ENCODE measurements around the gene UPK1B.

The UPK1B gene

GRCh38 chr3:119145128-119145499, 28.3 kb upstream of the UPK1B start:
- TF ChIP-seq POLR2AphosphoS5 (IDR thresholded peaks at IDR 0.05; ENCODE audit: low read depth, low read length) (no peak), FOXP2 (optimal IDR thresholded peaks at IDR 0.05; ENCODE audit: borderline replicate concordance, extremely low read depth, extremely low read length, insufficient read depth) (no peak), SIN3A (IDR thresholded peaks at IDR 0.05; ENCODE audit: borderline replicate concordance, insufficient read depth, low read length) (no peak), TAF1 (IDR thresholded peaks at IDR 0.05; ENCODE audit: borderline replicate concordance, insufficient read depth, low read length) (no peak), REST (IDR thresholded peaks at IDR 0.05; ENCODE audit: insufficient read depth in 1 of 2, low read depth in 2 of 2, low read length in 2 of 2) (no peak)

- TF ChIP-seq TAF1 (IDR thresholded peaks at IDR 0.05; ENCODE audit: borderline replicate concordance, insufficient read depth, low read length): no peak
- no peak for TF ChIP-seq SIN3A (IDR thresholded peaks at IDR 0.05; ENCODE audit: borderline replicate concordance, insufficient read depth, low read length)
- TF ChIP-seq FOXP2 (optimal IDR thresholded peaks at IDR 0.05; ENCODE audit: borderline replicate concordance, extremely low read depth, extremely low read length, insufficient read depth): no peak
- no peak for TF ChIP-seq POLR2AphosphoS5 (IDR thresholded peaks at IDR 0.05; ENCODE audit: low read depth, low read length)
- TF ChIP-seq REST (IDR thresholded peaks at IDR 0.05; ENCODE audit: insufficient read depth in 1 of 2, low read depth in 2 of 2, low read length in 2 of 2): no peak
Observed at GRCh38 chr3:119145500-119146167, 27.8 kb upstream of the UPK1B start, which contains the start of gene TEX55. Gene TEX55, plus strand, starts transcription at chr3:119146165. Its CDS starts 25 bp downstream, at chr3:119146190.

GRCh38 chr3:119146578-119147375, 26.6 kb upstream of the UPK1B start:
- no peak for TF ChIP-seq POLR2AphosphoS5 (IDR thresholded peaks at IDR 0.05; ENCODE audit: low read depth, low read length)
- no peak for TF ChIP-seq REST (IDR thresholded peaks at IDR 0.05; ENCODE audit: insufficient read depth in 1 of 2, low read depth in 2 of 2, low read length in 2 of 2)
- TF ChIP-seq TAF1 (IDR thresholded peaks at IDR 0.05; ENCODE audit: borderline replicate concordance, insufficient read depth, low read length): no peak
- TF ChIP-seq FOXP2 (optimal IDR thresholded peaks at IDR 0.05; ENCODE audit: borderline replicate concordance, extremely low read depth, extremely low read length, insufficient read depth): no peak
- no peak for TF ChIP-seq SIN3A (IDR thresholded peaks at IDR 0.05; ENCODE audit: borderline replicate concordance, insufficient read depth, low read length)

- TF ChIP-seq SIN3A (IDR thresholded peaks at IDR 0.05; ENCODE audit: borderline replicate concordance, insufficient read depth, low read length) (no peak), POLR2AphosphoS5 (IDR thresholded peaks at IDR 0.05; ENCODE audit: low read depth, low read length) (no peak), FOXP2 (optimal IDR thresholded peaks at IDR 0.05; ENCODE audit: borderline replicate concordance, extremely low read depth, extremely low read length, insufficient read depth) (no peak), REST (IDR thresholded peaks at IDR 0.05; ENCODE audit: insufficient read depth in 1 of 2, low read depth in 2 of 2, low read length in 2 of 2) (no peak), TAF1 (IDR thresholded peaks at IDR 0.05; ENCODE audit: borderline replicate concordance, insufficient read depth, low read length) (no peak)
Observed at GRCh38 chr3:119147494-119147893, 25.9 kb upstream of the UPK1B start.
